HEK293T (cell line): Measurements from ENCODE around the gene NEU1.

Experiments
- BHLHE40 ChIP-seq: fragments of 450-650 bp; IDR thresholded peaks from 2 replicates; pipeline ENCODE4 v1.6.1; 2016; ENCODE audit warnings: mild to moderate bottlenecking, moderate library complexity, borderline replicate concordance
- ELF4 ChIP-seq: fragments of 450-650 bp; IDR thresholded peaks from 2 replicates; pipeline ENCODE4 v1.6.1; 2017; ENCODE audit warnings: antibody characterized with exemption
- FOXM1 ChIP-seq: fragments of 450-650 bp; IDR thresholded peaks from 2 replicates; pipeline ENCODE4 v1.6.1; 2017; ENCODE audit warnings: mild to moderate bottlenecking, borderline replicate concordance
- NFRKB ChIP-seq: fragments of 450-650 bp; IDR thresholded peaks from 2 replicates; pipeline ENCODE4 v1.6.1; 2016; ENCODE audit warnings: mild to moderate bottlenecking, moderate library complexity
- SP1 ChIP-seq: fragments of 450-650 bp; IDR thresholded peaks from 2 replicates; pipeline ENCODE4 v1.6.1; 2017

DNA sequence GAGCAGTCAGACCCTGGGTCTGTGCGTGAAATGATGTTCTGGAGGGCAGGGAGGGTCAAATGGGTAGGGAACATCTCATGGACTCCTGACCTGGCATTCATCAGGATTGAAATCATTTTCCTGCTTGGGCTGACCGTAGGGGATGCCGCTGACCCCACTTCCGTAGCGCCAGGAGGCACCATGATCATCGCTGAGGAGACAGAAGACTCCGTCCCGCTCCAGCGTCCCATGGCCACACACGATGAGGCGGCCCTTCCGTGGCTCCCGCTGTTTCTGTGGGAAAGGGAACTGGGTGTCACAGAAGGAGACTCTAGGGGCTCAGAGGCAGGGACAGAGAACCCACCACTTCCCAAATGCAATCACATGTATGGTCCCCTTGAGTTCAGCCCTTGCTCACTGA lies 2.3 kb downstream of the NEU1 start:
- TF ChIP-seq ELF4 (no peak), BHLHE40 (no peak), NFRKB (no peak), SP1 (no peak), FOXM1 (no peak)
